Measurements from ENCODE around the gene LRRC23.

LRRC23 gene

DNA sequence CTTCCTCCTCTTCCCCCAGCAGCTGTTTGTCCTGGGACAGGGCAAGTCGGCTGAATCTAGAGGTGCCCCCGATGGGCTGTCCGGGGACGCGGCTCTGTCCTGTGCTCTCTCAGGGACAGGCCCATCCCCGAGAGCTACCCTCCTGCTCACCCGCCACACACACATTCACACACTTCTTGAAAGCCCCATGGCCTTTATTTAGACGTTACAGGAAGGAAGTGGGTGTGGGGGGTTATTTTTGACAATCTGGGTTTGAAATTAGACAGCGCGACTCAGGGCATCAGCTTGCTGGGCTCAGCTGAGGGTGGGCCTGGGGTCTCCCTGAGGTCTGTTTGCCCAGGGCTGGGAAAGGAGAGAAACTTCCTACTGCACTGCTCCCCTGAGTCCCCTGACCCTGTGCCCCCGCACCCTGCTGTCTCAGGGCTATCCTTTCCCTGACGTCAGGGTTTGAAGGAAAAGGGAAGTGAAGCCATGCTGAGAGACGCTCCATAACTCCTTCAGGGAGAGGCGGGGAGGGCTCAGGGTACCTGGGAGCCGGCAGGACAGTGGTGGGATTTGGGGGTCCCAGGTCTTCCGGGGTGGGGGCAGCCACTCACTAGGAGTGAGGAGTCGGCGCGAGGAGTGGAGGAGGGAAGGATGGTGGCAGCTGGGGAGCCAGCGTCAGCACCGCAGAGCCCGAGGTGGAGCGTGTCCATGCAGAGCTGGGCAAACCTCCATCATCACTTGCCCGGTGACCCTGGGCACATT lies 54.6 kb downstream of the LRRC23 start:
- Histone ChIP-seq H3K4me3 (ENCODE audit: low read length) (no peak overlapping the region), H3K27me3 (replicated peaks; ENCODE audit: control insufficient read depth, insufficient read depth, low read length) (peaks cover 3% of the 10 kb centered on the region), H3K9me3 (ENCODE audit: control insufficient read depth, low read length) (no peaks in the 10 kb centered on the region), H3K36me3 (ENCODE audit: control insufficient read depth, insufficient read depth, low read length, severe bottlenecking) (no peaks in the 10 kb centered on the region), H3K4me1 (ENCODE audit: control insufficient read depth, insufficient read depth, low read length) (peaks cover 16% of the 10 kb centered on the region), H3K9ac (ENCODE audit: low read length) (no peak overlapping the region)
- no peak for DNase-seq (ENCODE audit: low read depth)

DNA sequence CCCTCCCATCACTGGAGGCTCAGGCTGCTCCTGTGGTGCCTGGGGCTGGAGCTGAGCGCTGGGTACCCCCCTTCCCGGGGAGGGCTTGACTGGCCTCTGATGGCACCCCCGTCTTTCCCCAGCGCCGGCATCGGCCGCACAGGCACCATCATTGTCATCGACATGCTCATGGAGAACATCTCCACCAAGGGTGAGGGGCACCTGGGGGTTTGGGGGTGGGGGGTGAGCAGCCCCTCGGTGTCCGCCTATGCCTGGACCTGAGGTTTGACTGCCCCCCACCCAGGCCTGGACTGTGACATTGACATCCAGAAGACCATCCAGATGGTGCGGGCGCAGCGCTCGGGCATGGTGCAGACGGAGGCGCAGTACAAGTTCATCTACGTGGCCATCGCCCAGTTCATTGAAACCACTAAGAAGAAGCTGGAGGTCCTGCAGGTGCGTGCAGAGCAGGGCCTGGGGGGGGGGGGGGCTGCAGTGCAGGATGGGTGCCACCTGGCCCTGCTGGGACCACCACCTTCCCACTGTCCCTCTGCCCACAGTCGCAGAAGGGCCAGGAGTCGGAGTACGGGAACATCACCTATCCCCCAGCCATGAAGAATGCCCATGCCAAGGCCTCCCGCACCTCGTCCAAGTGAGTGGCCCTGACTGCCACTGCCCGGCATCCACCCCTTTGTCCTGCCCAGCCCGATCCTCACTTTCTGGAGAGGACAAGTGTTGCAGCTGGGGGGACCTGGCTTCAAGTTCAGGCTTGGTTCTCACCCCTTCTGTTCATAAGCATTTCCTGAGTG lies 55.4 kb downstream of the LRRC23 start:
- Histone ChIP-seq H3K9ac (ENCODE audit: low read length) (no peak overlapping the region), H3K4me3 (ENCODE audit: low read length) (no peak overlapping the region), H3K36me3 (ENCODE audit: control insufficient read depth, insufficient read depth, low read length, severe bottlenecking) (peaks cover 6% of the 10 kb centered on the region), H3K9me3 (ENCODE audit: control insufficient read depth, low read length) (no peaks in the 10 kb centered on the region), H3K27me3 (replicated peaks; ENCODE audit: control insufficient read depth, insufficient read depth, low read length) (no peaks in the 10 kb centered on the region), H3K4me1 (ENCODE audit: control insufficient read depth, insufficient read depth, low read length) (peaks cover 16% of the 10 kb centered on the region)
- DNase-seq (ENCODE audit: low read depth): no peak

DNA sequence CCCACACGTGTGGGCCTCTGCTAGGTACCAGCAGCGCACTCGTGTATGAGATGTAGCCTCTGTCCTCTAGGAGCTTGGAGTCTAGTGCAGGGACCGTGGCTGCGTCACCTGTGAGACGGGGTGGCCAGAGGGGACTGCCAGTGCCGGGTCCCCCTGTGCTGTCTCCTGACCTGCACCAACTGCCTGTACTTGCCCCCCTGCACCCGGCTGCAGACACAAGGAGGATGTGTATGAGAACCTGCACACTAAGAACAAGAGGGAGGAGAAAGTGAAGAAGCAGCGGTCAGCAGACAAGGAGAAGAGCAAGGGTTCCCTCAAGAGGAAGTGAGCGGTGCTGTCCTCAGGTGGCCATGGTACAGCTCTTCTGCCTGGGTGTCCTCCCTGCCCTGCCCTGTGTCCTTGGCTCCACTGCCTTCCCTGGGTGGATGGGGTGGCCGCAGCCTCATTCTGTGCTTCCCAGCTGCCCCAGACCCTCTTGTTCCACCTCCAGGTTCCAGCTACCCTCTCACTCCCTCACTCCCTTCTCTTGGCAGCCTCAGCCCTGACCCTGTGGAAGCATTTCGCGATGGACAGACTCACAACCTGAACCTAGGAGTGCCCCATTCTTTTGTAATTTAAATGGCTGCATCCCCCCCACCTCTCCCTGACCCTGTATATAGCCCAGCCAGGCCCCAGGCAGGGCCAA lies 56.1 kb downstream of the LRRC23 start:
- Histone ChIP-seq H3K9ac (ENCODE audit: low read length) (peak overlapping the region; percentile 79), H3K36me3 (ENCODE audit: control insufficient read depth, insufficient read depth, low read length, severe bottlenecking) (peaks cover 12% of the 10 kb centered on the region), H3K27me3 (replicated peaks; ENCODE audit: control insufficient read depth, insufficient read depth, low read length) (no peaks in the 10 kb centered on the region), H3K9me3 (ENCODE audit: control insufficient read depth, low read length) (no peaks in the 10 kb centered on the region), H3K4me1 (ENCODE audit: control insufficient read depth, insufficient read depth, low read length) (peaks cover 22% of the 10 kb centered on the region), H3K4me3 (ENCODE audit: low read length) (peak overlapping the region; percentile 59)
- DNase-seq (ENCODE audit: low read depth): no peak

DNA sequence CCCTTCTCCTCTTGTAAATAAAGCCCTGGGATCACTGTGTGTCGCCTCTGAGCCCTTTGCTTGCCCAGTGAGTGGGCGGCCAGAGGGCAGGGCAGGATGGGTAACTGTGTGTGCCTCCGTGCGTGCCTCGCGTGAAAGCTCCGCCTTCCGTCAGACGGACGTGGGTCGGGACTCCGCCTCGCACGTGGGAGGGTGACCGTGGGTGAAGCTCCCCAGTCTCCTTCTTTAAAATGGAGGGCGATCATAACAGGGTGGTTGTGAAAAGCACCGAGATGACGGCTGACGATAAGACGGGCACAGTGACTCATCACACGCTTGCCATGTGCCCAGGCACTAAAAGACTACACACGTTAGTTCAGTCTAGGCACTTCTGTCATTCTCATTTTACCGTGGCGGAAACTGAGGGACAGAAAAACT lies 56.7 kb downstream of the LRRC23 start:
- no peaks in the 10 kb centered on the region for H3K27me3 ChIP-seq (replicated peaks; ENCODE audit: control insufficient read depth, insufficient read depth, low read length)
- H3K9me3 ChIP-seq (ENCODE audit: control insufficient read depth, low read length): no peaks in the 10 kb centered on the region
- peaks cover 17% of the 10 kb centered on the region for H3K36me3 ChIP-seq (ENCODE audit: control insufficient read depth, insufficient read depth, low read length, severe bottlenecking)
- peak overlapping the region; percentile 59 for H3K4me3 ChIP-seq (ENCODE audit: low read length)
- DNase-seq (ENCODE audit: low read depth): no peak
- peak overlapping the region; percentile 79 for H3K9ac ChIP-seq (ENCODE audit: low read length)
- H3K4me1 ChIP-seq (ENCODE audit: control insufficient read depth, insufficient read depth, low read length): peaks cover 26% of the 10 kb centered on the region

DNA sequence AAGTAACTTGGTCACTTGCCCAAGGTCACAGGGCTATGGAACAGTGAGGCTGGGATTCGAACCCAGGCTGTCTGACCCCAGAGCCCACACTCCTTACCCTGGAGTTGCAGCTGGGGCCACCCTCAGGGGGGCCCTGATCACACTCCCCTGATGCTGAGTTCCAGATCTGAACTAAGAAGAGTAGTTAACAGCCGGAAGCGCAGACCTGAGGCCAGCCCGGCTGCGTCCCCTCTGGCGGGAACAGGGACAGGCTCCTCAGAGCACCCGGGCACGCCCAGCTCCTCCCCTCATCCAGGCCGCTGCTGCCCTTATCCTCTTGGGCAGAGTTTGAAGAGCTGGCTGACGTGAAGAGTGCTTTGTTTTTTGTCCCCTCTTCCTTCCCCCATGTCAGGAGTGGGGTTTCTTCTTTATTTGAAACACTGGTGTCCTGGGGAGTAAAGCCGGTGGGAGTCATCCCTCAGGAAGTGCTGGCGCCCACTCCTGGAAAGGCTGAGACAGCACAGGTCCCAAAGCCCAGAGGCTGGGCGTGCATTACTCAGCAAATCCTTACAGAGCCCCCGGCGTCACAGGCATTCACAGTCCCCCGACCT lies 57.2 kb downstream of the LRRC23 start:
- peak overlapping the region; percentile 79 for H3K9ac ChIP-seq (ENCODE audit: low read length)
- H3K36me3 ChIP-seq (ENCODE audit: control insufficient read depth, insufficient read depth, low read length, severe bottlenecking): peaks cover 23% of the 10 kb centered on the region
- peak overlapping the region; percentile 59 for H3K4me3 ChIP-seq (ENCODE audit: low read length)
- H3K4me1 ChIP-seq (ENCODE audit: control insufficient read depth, insufficient read depth, low read length): peaks cover 27% of the 10 kb centered on the region
- H3K27me3 ChIP-seq (replicated peaks; ENCODE audit: control insufficient read depth, insufficient read depth, low read length): no peaks in the 10 kb centered on the region
- H3K9me3 ChIP-seq (ENCODE audit: control insufficient read depth, low read length): no peaks in the 10 kb centered on the region
- DNase-seq (ENCODE audit: low read depth): peak; percentile 78

DNA sequence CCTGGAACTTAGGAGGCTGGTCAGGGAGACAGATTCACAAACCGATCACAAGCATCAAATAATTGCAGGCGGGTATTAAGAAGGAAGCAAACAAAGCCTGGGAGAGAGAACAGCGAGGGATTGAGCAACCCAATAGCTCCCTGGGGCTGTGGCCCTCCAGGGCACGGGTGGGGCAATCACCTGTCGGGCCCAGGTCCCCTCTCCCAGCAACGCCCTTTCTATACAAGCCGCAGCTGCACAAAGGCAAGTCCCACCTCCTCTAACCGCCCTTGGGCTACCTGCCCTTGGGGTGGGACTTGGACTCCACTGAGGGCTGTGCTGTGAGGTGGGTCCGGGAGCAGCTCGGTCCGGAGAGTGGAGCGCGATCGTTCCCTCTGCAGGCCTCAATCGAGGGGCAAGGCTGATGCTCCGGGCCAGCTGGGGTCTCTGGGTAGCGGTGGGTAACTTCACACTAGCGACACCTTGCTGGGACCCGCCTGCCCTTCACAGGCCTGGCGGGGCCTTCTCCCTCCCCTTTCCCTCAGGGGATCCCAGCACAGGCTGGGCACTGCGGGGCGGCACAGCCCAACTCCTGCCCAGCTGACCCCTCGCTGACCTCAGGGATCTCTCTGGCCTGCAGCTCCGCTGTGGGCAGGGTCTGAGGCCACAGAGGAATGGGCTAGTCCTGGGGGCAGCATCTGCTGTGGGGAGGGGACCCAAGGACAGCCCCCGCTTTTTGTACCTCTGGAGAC lies 57.8 kb downstream of the LRRC23 start:
- H3K4me1 ChIP-seq (ENCODE audit: control insufficient read depth, insufficient read depth, low read length): peaks cover 27% of the 10 kb centered on the region
- H3K9me3 ChIP-seq (ENCODE audit: control insufficient read depth, low read length): no peaks in the 10 kb centered on the region
- no peak for DNase-seq (ENCODE audit: low read depth)
- peak overlapping the region; percentile 79 for H3K9ac ChIP-seq (ENCODE audit: low read length)
- peaks cover 29% of the 10 kb centered on the region for H3K36me3 ChIP-seq (ENCODE audit: control insufficient read depth, insufficient read depth, low read length, severe bottlenecking)
- H3K27me3 ChIP-seq (replicated peaks; ENCODE audit: control insufficient read depth, insufficient read depth, low read length): no peaks in the 10 kb centered on the region
- peak overlapping the region; percentile 59 for H3K4me3 ChIP-seq (ENCODE audit: low read length)

- Histone ChIP-seq H3K4me1 (ENCODE audit: control insufficient read depth, insufficient read depth, low read length) (peaks cover 27% of the 10 kb centered on the region), H3K36me3 (ENCODE audit: control insufficient read depth, insufficient read depth, low read length, severe bottlenecking) (peaks cover 36% of the 10 kb centered on the region), H3K9me3 (ENCODE audit: control insufficient read depth, low read length) (no peaks in the 10 kb centered on the region), H3K4me3 (ENCODE audit: low read length) (no peak overlapping the region), H3K9ac (ENCODE audit: low read length) (no peak overlapping the region), H3K27me3 (replicated peaks; ENCODE audit: control insufficient read depth, insufficient read depth, low read length) (no peaks in the 10 kb centered on the region)
- no peak for DNase-seq (ENCODE audit: low read depth)
These were observed 58.6 kb downstream of the LRRC23 start for GRCh38 chr12:6963016-6963731.
